Activated naive CD4-positive, alpha-beta T cell (primary cell): ENCODE measurements around the gene UTP15.

Source experiments
- DNase-seq, 4 experiments: peaks; one replicate each; lab custom pipeline; 2025; lab: John Stamatoyannopoulos, UW

The UTP15 gene

GRCh38 chr5:73623901-73624404 is 58.4 kb downstream of the UTP15 start:
- DNase-seq, result no peak

- DNase-seq, result no peak
Observed at GRCh38 chr5:73624888-73625287, 59.3 kb downstream of the UTP15 start.

GRCh38 chr5:73625372-73625943 is 59.9 kb downstream of the UTP15 start:
- no peak for DNase-seq

GRCh38 chr5:73625944-73626811 is 60.6 kb downstream of the UTP15 start, which contains the start of gene ARHGEF28:
Gene ARHGEF28, plus strand, starts transcription at chr5:73626196. Its CDS starts 58,656 bp downstream, at chr5:73684852.
- DNase-seq, result no peak

GRCh38 chr5:73626814-73627313 is 61.3 kb downstream of the UTP15 start:
- DNase-seq, result no peak

- DNase-seq, result no peak
Observed at GRCh38 chr5:73629456-73629855, 63.9 kb downstream of the UTP15 start.

GRCh38 chr5:73630765-73631164 is 65.2 kb downstream of the UTP15 start:
- DNase-seq, result no peak

GRCh38 chr5:73631500-73631899 is 66.0 kb downstream of the UTP15 start:
- DNase-seq, result no peak
